ENCODE data around the gene HES5. TPM values are rescaled to one million over a fixed set of nuclear protein-coding genes. Genes with fewer than 3 reads are reported as not detected.

Gene HES5
- total and polyA plus RNA-seq, 10 of the 15 experiments (the other 5 are each of a cell fraction or from before 2014, with no cell fraction given): 0.12 to 0.15 TPM; not detected in 8

DNA sequence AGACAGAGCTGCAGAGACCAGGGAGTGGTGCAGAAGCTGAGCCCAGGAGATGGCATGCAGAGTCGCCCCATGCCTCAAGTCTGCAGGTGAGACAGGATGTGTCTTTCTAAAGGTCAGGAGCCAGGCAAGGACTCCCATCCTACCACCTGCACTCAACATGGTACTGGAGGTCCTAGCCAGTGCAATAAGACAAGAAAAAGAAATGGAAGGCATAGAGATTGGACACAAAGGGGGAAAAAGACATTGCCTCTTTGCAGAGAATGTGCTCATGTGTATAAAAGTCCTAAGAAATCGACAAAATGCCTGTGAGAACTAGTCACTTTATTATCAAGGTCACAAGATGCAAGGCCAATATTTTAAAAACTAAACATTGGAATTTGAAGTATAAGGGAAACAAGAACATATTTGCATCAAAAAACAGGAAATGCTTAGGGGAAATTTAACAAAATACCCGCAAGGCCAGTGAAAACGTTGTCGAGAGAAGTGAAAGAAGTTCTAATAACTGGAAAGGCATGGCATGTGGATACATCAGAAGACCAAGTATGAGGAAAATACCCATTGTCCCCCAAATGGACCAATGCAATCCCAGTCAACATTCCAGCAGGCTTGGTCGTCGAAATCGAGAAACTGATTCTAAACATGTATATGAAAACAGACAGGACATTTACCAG is 43.3 kb upstream of the HES5 start:
- RAD21 ChIA-PET (ENCODE audit: unreplicated experiment): no interaction called here
- peaks cover 23% of the 10 kb centered on the region for H3K4me1 ChIP-seq (ENCODE audit: control insufficient read depth, insufficient read depth, low read length)
- ATAC-seq: no peak
- H3K9ac ChIP-seq (ENCODE audit: control insufficient read depth, insufficient read depth, low read length): no peak overlapping the region
- H3K79me2 ChIP-seq (ENCODE audit: control insufficient read depth, insufficient read depth, low read length): no peaks in the 10 kb centered on the region; the same call in 1 of the 2 replicates
- CTCF ChIA-PET: interaction anchor here (1.9 kb wide), 1 partner anchor 17 kb away, joined by 6 read pairs; the partner anchor contains the start of gene TNFRSF14
- H3K9me3 ChIP-seq (replicated peaks; ENCODE audit: control insufficient read depth, insufficient read depth, low read length): peaks cover 2% of the 10 kb centered on the region; the same call in 1 of the 3 replicates
- H3K27ac ChIP-seq (ENCODE audit: control insufficient read depth, insufficient read depth): no peak overlapping the region
- POLR2A ChIA-PET: interaction anchor here (1.0 to 2.0 kb wide), 2 partner anchors 13 to 17 kb away, joined by 3 to 5 read pairs; partner anchors contain the start of gene TNFRSF14
- no peak for DNase-seq (ENCODE audit: low read depth, low spot score)
- no peaks in the 10 kb centered on the region for H3K27me3 ChIP-seq (replicated peaks in 1 of 2; ENCODE audit: control insufficient read depth in 2 of 2, insufficient read depth in 2 of 2, low read length in 1 of 2)
- WGBS (ENCODE audit: insufficient coverage, insufficient replicate concordance, low lambda C conversion rate, missing lambda C conversion rate): 50% methylated on average over 8 of the region's 8 CpGs
- H2AFZ ChIP-seq (ENCODE audit: control insufficient read depth, low read depth, low read length): no peak overlapping the region
- TF ChIP-seq SREBF2 (IDR thresholded peaks at IDR 0.05; ENCODE audit: low read length) (no peak), RBBP5 (conservative IDR thresholded peaks at IDR 0.05) (no peak), SPI1 (IDR thresholded peaks at IDR 0.05; ENCODE audit: borderline replicate concordance, insufficient read depth, low read depth, low read length) (peak; percentile 13; the same call in 1 of the 2 replicates)
- SMC1A ChIA-PET (ENCODE audit: uncharacterized antibody, unreplicated experiment): interaction anchor here (0.9 to 2.4 kb wide), 2 partner anchors 11 to 15 kb away, joined by 3 to 8 read pairs; no protein-coding TSS in a partner anchor
- H3K36me3 ChIP-seq (ENCODE audit: control insufficient read depth in 2 of 2, insufficient read depth in 2 of 2, low read length in 1 of 2): no peaks in the 10 kb centered on the region
- no peaks in the 10 kb centered on the region for H4K20me1 ChIP-seq (ENCODE audit: control insufficient read depth, insufficient read depth)
- in situ Hi-C loops (cut with MboI): no loop called here
- BruUV-seq (replicated peaks): no TSS peak
- intact Hi-C loops (cut with micrococcal nuclease; ENCODE audit: unreplicated experiment): no loop called here
- FAIRE-seq: no peak
- no peak overlapping the region for H3K4me3 ChIP-seq
- no peak overlapping the region for H3K4me2 ChIP-seq (ENCODE audit: control insufficient read depth, insufficient read depth)

DNA sequence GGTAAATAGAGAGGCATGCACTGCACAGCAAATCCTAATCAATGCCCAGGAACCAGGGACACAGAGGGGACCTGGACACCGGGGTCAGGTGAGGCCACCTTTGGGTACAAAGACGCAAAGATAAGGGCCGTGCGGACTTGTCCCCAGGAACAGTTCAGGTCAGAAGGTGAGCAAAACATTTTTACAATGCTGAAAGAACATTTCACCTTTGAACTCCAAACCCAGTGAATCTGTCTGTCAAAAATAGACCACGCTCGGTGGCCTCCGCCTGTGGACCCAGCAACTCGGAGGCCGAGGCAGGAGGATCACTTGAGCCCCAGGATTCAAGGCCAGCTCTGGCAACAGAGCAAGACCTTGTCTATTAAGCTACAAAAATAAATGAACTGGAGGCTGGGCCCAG is 41.3 kb upstream of the HES5 start:
- Histone ChIP-seq H3K36me3 (ENCODE audit: control insufficient read depth in 2 of 2, insufficient read depth in 2 of 2, low read length in 1 of 2) (no peaks in the 10 kb centered on the region), H3K27ac (ENCODE audit: control insufficient read depth, insufficient read depth) (no peak overlapping the region), H4K20me1 (ENCODE audit: control insufficient read depth, insufficient read depth) (no peaks in the 10 kb centered on the region), H3K9me3 (replicated peaks; ENCODE audit: control insufficient read depth, insufficient read depth, low read length) (peaks cover 2% of the 10 kb centered on the region; the same call in 1 of the 3 replicates), H3K4me3 (no peak overlapping the region), H2AFZ (ENCODE audit: control insufficient read depth, low read depth, low read length) (no peak overlapping the region), H3K4me1 (ENCODE audit: control insufficient read depth, insufficient read depth, low read length) (peaks cover 10% of the 10 kb centered on the region), H3K9ac (ENCODE audit: control insufficient read depth, insufficient read depth, low read length) (no peak overlapping the region), H3K27me3 (replicated peaks in 1 of 2; ENCODE audit: control insufficient read depth in 2 of 2, insufficient read depth in 2 of 2, low read length in 1 of 2) (no peaks in the 10 kb centered on the region), H3K79me2 (ENCODE audit: control insufficient read depth, insufficient read depth, low read length) (no peaks in the 10 kb centered on the region), H3K4me2 (ENCODE audit: control insufficient read depth, insufficient read depth) (no peak overlapping the region)
- BruUV-seq (replicated peaks): no TSS peak
- intact Hi-C loops (cut with micrococcal nuclease; ENCODE audit: unreplicated experiment) (no loop called here), in situ Hi-C loops (cut with MboI) (no loop called here)
- RAD21 ChIA-PET (ENCODE audit: unreplicated experiment): no interaction called here
- SMC1A ChIA-PET (ENCODE audit: uncharacterized antibody, unreplicated experiment): interaction anchor here (0.9 to 1.5 kb wide), 2 partner anchors 14 to 15 kb away, joined by 3 read pairs; partner anchors contain the start of gene TNFRSF14
- DNase-seq (ENCODE audit: low read depth, low spot score): no peak
- POLR2A ChIA-PET: interaction anchor here (1.1 to 2.0 kb wide), 4 partner anchors 13 to 24 kb away, joined by 3 to 5 read pairs (median 3); partner anchors contain the start of gene TNFRSF14
- FAIRE-seq: no peak
- no peak for ATAC-seq
- no peak for TF ChIP-seq IKZF1 (conservative IDR thresholded peaks at IDR 0.05)
- no peak for TF ChIP-seq STAT3 (IDR thresholded peaks at IDR 0.05; ENCODE audit: low read depth, low read length)
- TF ChIP-seq, protein P1, sequence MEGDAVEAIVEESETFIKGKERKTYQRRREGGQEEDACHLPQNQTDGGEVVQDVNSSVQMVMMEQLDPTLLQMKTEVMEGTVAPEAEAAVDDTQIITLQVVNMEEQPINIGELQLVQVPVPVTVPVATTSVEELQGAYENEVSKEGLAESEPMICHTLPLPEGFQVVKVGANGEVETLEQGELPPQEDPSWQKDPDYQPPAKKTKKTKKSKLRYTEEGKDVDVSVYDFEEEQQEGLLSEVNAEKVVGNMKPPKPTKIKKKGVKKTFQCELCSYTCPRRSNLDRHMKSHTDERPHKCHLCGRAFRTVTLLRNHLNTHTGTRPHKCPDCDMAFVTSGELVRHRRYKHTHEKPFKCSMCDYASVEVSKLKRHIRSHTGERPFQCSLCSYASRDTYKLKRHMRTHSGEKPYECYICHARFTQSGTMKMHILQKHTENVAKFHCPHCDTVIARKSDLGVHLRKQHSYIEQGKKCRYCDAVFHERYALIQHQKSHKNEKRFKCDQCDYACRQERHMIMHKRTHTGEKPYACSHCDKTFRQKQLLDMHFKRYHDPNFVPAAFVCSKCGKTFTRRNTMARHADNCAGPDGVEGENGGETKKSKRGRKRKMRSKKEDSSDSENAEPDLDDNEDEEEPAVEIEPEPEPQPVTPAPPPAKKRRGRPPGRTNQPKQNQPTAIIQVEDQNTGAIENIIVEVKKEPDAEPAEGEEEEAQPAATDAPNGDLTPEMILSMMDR (IDR thresholded peaks at IDR 0.05 in 2 of 3, conservative IDR thresholded peaks at IDR 0.05 in 1 of 3; ENCODE audit: control insufficient read depth in 2 of 3, extremely low read depth in 1 of 3, insufficient read depth in 1 of 3, low read depth in 3 of 3, low read length in 3 of 3): no peak
- no peak for TF ChIP-seq ZNF217 (IDR thresholded peaks at IDR 0.05)
- no peak for TF ChIP-seq HCFC1 (IDR thresholded peaks at IDR 0.05; ENCODE audit: low read length)
- TF ChIP-seq PAX5 (IDR thresholded peaks at IDR 0.05; ENCODE audit: borderline replicate concordance, low read depth, low read length): no peak
- no peak for TF ChIP-seq SREBF1 (IDR thresholded peaks at IDR 0.05; ENCODE audit: low read length)
- TF ChIP-seq, protein P2, sequence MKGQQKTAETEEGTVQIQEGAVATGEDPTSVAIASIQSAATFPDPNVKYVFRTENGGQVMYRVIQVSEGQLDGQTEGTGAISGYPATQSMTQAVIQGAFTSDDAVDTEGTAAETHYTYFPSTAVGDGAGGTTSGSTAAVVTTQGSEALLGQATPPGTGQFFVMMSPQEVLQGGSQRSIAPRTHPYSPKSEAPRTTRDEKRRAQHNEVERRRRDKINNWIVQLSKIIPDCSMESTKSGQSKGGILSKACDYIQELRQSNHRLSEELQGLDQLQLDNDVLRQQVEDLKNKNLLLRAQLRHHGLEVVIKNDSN (IDR thresholded peaks at IDR 0.05; ENCODE audit: borderline replicate concordance, extremely low read length, insufficient read depth, low read depth, low read length): no peak
- no peak for TF ChIP-seq SIN3A (IDR thresholded peaks at IDR 0.05; ENCODE audit: low read depth, low read length)
- TF ChIP-seq ESRRA (IDR thresholded peaks at IDR 0.05; ENCODE audit: low read length): no peak
- no peak for TF ChIP-seq MTA3 (IDR thresholded peaks at IDR 0.05; ENCODE audit: borderline replicate concordance, low read length)
- no peak for TF ChIP-seq CREB1 (IDR thresholded peaks at IDR 0.05; ENCODE audit: low read depth)
- CTCF ChIA-PET: interaction anchor here (1.1 kb wide), 1 partner anchor 10 kb away, joined by 4 read pairs; no protein-coding TSS in a partner anchor
- 91% methylated on average over 9 of the region's 9 CpGs for WGBS (ENCODE audit: insufficient coverage, insufficient replicate concordance, low lambda C conversion rate, missing lambda C conversion rate)
